ENCODE results near the gene STRA6.

- TF ChIP-seq EZH2 (IDR thresholded peaks at IDR 0.05; ENCODE audit: borderline replicate concordance, low read length) (no peak), CTCF (conservative IDR thresholded peaks at IDR 0.05 in 1 of 2, IDR thresholded peaks at IDR 0.05 in 1 of 2; ENCODE audit: extremely low read depth in 1 of 2, insufficient read depth in 1 of 2, low read depth in 1 of 2, low read length in 2 of 2) (no peak)
Measured at GRCh38 chr15:74212494-74212893, 9.9 kb upstream of the STRA6 start.
